VCaP (cell line): ENCODE measurements around the gene ADGRG6.

Experiments used
- H3K27ac ChIP-seq: fragments of 450-650 bp; 2 replicates; pipeline ENCODE4 v1.5.1; 2017
- TF ChIP-seq, protein P1 (sequence below): fragments of 450-650 bp; conservative IDR thresholded peaks from 2 replicates; pipeline ENCODE4 v1.5.1; 2017; ENCODE audit warnings: mild to moderate bottlenecking, moderate library complexity

The ADGRG6 gene

DNA sequence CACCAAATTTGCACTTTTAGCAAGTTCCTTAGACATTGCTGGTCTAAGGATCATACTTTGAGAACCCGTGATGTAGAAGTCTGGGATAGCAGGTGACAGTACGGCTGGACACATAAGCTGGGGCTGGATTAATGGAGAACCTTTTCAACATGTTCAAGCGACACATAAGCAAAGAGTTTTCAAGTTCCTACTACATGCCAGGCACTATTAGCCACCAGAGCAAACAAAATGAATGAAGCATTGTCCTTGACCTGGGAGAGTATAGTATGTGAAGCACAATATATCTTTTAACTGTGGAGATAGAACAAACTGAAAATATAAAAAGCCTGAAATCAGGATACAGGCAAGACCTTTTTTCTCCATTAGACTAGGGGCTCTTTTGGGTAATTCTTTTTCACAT lies 102.9 kb downstream of the ADGRG6 start:
- no peak overlapping the region for H3K27ac ChIP-seq
- TF ChIP-seq, protein P1, sequence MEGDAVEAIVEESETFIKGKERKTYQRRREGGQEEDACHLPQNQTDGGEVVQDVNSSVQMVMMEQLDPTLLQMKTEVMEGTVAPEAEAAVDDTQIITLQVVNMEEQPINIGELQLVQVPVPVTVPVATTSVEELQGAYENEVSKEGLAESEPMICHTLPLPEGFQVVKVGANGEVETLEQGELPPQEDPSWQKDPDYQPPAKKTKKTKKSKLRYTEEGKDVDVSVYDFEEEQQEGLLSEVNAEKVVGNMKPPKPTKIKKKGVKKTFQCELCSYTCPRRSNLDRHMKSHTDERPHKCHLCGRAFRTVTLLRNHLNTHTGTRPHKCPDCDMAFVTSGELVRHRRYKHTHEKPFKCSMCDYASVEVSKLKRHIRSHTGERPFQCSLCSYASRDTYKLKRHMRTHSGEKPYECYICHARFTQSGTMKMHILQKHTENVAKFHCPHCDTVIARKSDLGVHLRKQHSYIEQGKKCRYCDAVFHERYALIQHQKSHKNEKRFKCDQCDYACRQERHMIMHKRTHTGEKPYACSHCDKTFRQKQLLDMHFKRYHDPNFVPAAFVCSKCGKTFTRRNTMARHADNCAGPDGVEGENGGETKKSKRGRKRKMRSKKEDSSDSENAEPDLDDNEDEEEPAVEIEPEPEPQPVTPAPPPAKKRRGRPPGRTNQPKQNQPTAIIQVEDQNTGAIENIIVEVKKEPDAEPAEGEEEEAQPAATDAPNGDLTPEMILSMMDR: no peak

DNA sequence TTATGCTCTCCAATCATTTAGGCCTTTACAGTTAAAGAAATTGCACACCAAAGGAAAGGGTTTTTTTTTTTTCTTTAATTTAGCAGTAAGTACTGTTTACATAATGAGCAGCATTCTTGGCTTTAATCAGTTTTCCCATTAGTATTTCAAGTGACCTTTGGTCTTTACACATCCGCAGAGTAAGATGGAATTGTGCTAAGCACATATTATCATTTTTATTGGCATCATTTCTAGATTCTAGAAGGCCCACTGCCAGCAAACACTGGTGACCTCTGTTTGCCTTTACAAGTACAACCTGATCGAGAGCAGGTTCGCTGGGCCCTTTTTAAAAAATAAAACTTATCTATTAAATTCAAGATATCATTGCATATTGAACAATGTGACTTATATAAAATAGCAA lies 104.3 kb downstream of the ADGRG6 start:
- TF ChIP-seq, protein P1: no peak
- H3K27ac ChIP-seq: no peak overlapping the region

DNA sequence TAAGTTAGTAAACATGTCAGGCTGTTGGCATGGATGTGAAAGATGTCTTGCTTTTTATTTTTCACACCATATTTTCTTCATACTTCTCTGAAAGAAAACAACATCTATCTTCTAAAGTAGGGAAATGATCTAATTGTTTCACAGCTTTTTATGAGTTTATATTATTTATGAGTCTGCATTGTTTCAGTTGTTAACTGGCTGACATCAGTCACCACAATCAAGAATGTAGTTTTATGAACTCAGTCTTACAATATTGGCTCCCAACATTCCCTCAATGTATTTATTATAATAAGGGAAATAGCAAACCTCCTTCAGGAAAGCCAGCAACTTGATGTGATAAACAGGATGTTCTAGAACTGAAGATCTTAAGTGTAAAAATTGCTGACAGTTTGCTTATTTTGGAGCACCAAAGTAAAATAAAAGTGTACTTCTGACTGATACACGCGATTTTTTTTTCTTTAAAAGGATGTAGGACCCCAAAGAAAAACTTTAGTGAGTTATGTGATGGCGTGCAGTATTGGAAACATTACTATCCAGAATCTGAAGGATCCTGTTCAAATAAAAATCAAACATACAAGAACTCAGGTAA lies 106.0 kb downstream of the ADGRG6 start:
- TF ChIP-seq, protein P1: no peak
- H3K27ac ChIP-seq: no peak overlapping the region

DNA sequence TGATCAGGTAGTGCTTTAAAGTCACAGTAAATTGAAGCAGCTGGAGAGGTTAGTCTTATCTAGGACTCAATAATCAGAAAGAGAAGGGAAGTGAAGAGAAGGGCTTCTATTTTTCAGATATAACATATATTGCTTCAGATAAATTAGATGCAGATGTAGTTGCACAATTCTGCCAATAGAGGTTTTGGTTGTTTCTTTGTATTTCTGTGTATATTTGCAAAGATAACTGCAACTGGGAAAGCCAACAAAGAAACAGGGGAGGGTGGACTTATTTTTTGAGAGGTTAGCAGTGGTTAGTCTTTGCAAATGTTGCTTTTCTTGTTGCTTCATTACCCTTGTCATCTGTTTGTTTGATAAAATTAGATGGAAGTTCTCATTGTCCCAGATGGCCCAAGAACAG lies 106.6 kb downstream of the ADGRG6 start:
- TF ChIP-seq, protein P1: no peak
- no peak overlapping the region for H3K27ac ChIP-seq

DNA sequence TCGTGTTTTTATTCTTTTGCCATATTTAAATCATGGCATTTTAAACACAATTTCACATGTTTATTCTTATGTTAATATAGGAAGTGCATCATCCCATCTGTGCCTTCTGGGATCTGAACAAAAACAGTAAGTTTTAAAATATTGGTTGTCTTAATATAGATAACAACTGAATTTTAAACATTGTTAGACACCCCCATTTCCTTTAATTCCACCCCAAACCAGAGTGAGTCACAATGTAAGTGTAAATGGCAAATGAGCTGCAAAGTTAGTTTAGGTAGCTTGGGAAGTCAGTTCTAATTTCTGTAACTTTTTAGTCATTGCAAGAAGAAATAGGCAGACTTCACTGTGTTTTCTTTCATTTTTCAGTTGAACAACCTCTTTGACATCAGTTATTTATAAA lies 108.0 kb downstream of the ADGRG6 start:
- TF ChIP-seq, protein P1: no peak
- H3K27ac ChIP-seq: no peak overlapping the region

DNA sequence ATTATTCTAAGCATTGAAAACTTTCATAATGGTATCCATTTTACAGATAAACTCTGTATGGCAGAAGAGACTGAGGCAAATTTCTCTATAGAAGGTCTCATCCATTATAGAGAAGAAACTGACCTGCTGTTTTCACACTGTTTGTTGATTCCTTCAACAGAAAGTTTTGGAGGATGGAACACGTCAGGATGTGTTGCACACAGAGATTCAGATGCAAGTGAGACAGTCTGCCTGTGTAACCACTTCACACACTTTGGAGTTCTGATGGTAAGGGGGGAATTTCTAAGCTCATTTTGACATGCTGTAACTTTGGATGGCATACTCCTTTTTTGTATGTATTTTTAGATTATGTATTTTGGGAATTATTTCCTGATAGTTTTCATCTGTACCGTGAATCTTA lies 109.3 kb downstream of the ADGRG6 start:
- TF ChIP-seq, protein P1: no peak
- no peak overlapping the region for H3K27ac ChIP-seq

DNA sequence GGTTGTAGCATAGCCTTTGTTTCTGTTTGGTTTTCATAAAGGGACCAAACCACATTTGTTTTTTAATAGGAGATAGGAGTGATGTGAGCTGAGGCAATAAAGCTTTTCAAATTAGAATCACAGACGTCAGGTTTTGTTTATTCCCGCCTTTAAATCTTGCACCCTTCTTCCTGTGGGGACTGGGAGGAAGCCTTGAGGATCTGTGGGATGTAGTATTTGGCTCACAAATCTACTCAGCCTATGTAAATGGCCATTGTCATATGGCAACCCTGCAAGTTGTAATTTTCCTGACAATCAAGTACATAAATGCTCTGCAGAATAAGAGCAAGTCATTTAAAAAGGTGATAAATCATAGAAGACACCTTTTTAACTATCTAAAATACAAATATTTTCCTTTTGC lies 110.4 kb downstream of the ADGRG6 start:
- H3K27ac ChIP-seq: no peak overlapping the region
- TF ChIP-seq, protein P1: no peak
